WTC11 (cell line): Measurements from ENCODE around the gene FASN. TPM values are rescaled to one million over a fixed set of nuclear protein-coding genes. Genes with fewer than 3 reads are reported as not detected.
A peak's percentile ranks its signal among the peaks of the same experiment; 100 is the strongest.

Source experiments
- ATAC-seq: fragments of 200-7000 bp; cut with Tn5 transposase; 2 replicates; pipeline ENCODE4 v1.10.0; 2021; ENCODE audit warnings: mild to moderate bottlenecking, moderate library complexity
- CTCF ChIA-PET: fragments of 300-600 bp; sonication (Branson Sonifier 250); formaldehyde crosslinking; loops from one replicate; lab custom pipeline; 2021; ENCODE audit warnings: antibody characterized with exemption; lab: Charles Lee
- POLR2A ChIA-PET: fragments of 350-600 bp; sonication (Branson Sonifier 250); formaldehyde crosslinking; loops from one replicate; lab custom pipeline; 2021; ENCODE audit warnings: antibody characterized with exemption; lab: Charles Lee
- DNase-seq: peaks from one replicate; pipeline ENCODE4 v3.0.0; 2021; ENCODE audit warnings: low spot score
- H3K27ac Mint-ChIP-seq: 2 replicates; pipeline ENCODE4 v1.8.0; 2021; ENCODE audit warnings: mixed read lengths
- H3K27me3 Mint-ChIP-seq: 2 replicates; pipeline ENCODE4 v1.8.0; 2021; ENCODE audit warnings: low read depth, mild to moderate bottlenecking, moderate library complexity, mixed read lengths
- H3K36me3 Mint-ChIP-seq: 2 replicates; pipeline ENCODE4 v1.8.0; 2021; ENCODE audit warnings: mixed read lengths
- H3K4me1 Mint-ChIP-seq: 2 replicates; pipeline ENCODE4 v1.8.0; 2022; ENCODE audit warnings: mixed read lengths
- H3K4me3 Mint-ChIP-seq: 2 replicates; pipeline ENCODE4 v1.8.0; 2021; ENCODE audit warnings: mild to moderate bottlenecking, moderate library complexity, mixed read lengths
- H3K9me3 Mint-ChIP-seq: 2 replicates; pipeline ENCODE4 v1.8.0; 2021; ENCODE audit warnings: mixed read lengths
- AFF4 ChIP-seq: sonication (generic); formaldehyde crosslinking; IDR thresholded peaks from 2 replicates; pipeline ENCODE4 v1.8.1; 2023; ENCODE audit warnings: mild to moderate bottlenecking, missing genetic modification reagents, borderline replicate concordance
- ATF1 ChIP-seq: sonication (generic); formaldehyde crosslinking; IDR thresholded peaks from 2 replicates; pipeline ENCODE4 v1.8.1; 2023; ENCODE audit warnings: mild to moderate bottlenecking, moderate library complexity, missing genetic modification reagents
- ATF2 ChIP-seq: sonication (generic); formaldehyde crosslinking; IDR thresholded peaks from 2 replicates; pipeline ENCODE4 v1.8.1; 2022; ENCODE audit warnings: low read depth, missing genetic modification reagents, borderline replicate concordance
- E2F5 ChIP-seq: sonication (generic); formaldehyde crosslinking; IDR thresholded peaks from 2 replicates; pipeline ENCODE4 v1.8.1; 2022; ENCODE audit warnings: mild to moderate bottlenecking, moderate library complexity, missing genetic modification reagents
- ETV6 ChIP-seq: sonication (generic); formaldehyde crosslinking; IDR thresholded peaks from 2 replicates; pipeline ENCODE4 v1.8.1; 2022; ENCODE audit warnings: mild to moderate bottlenecking, missing genetic modification reagents
- FOXJ3 ChIP-seq: sonication (generic); formaldehyde crosslinking; IDR thresholded peaks from 2 replicates; pipeline ENCODE4 v1.9.0; 2021; ENCODE audit warnings: missing genetic modification reagents, mild to moderate bottlenecking, borderline replicate concordance
- HMGA2 ChIP-seq: fragments of 250-450 bp; sonication (Bioruptor Pico); IDR thresholded peaks from 2 replicates; pipeline ENCODE4 v1.4.0; 2021; ENCODE audit warnings: mild to moderate bottlenecking, moderate library complexity
- PRDM15 ChIP-seq: sonication (generic); formaldehyde crosslinking; IDR thresholded peaks from 2 replicates; pipeline ENCODE4 v1.8.0; 2022; ENCODE audit warnings: missing genetic modification reagents
- RORB ChIP-seq: fragments of 250-450 bp; sonication (Bioruptor Pico); IDR thresholded peaks from 2 replicates; pipeline ENCODE4 v1.9.0; 2021; ENCODE audit warnings: mild to moderate bottlenecking
- ZBTB21 ChIP-seq: sonication (generic); formaldehyde crosslinking; IDR thresholded peaks from 2 replicates; pipeline ENCODE4 v1.8.1; 2023; ENCODE audit warnings: mild to moderate bottlenecking, missing genetic modification reagents, borderline replicate concordance
- ZBTB43 ChIP-seq: sonication (generic); formaldehyde crosslinking; IDR thresholded peaks from 2 replicates; pipeline ENCODE4 v1.8.1; 2023; ENCODE audit warnings: mild to moderate bottlenecking, missing genetic modification reagents
- ZMAT4 ChIP-seq: fragments of 250-450 bp; sonication (Bioruptor Pico); IDR thresholded peaks from 2 replicates; pipeline ENCODE4 v1.9.0; 2021; ENCODE audit warnings: mild to moderate bottlenecking
- ZNF121 ChIP-seq: sonication (generic); formaldehyde crosslinking; IDR thresholded peaks from 2 replicates; pipeline ENCODE4 v1.8.0; 2023; ENCODE audit warnings: missing genetic modification reagents
- ZNF232 ChIP-seq: sonication (generic); formaldehyde crosslinking; IDR thresholded peaks from 2 replicates; pipeline ENCODE4 v1.8.0; 2022; ENCODE audit warnings: mild to moderate bottlenecking, missing genetic modification reagents
- ZNF281 ChIP-seq: sonication (generic); formaldehyde crosslinking; IDR thresholded peaks from 2 replicates; pipeline ENCODE4 v1.8.0; 2023; ENCODE audit warnings: mild to moderate bottlenecking, missing genetic modification reagents
- ZNF512 ChIP-seq: sonication (generic); formaldehyde crosslinking; IDR thresholded peaks from 2 replicates; pipeline ENCODE4 v1.8.1; 2022; ENCODE audit warnings: missing genetic modification reagents, borderline replicate concordance
- total RNA-seq: library from RNA; stranded (reverse); gene quantifications from 3 replicates; pipeline ENCODE4 v1.2.3, GENCODE V29; 2021

Gene FASN
- total RNA-seq, 1 experiment from 2014 or later: 742 TPM

- Mint-ChIP-seq H3K9me3 (no peaks in the 10 kb centered on the region), H3K4me3 (no peak overlapping the region), H3K27ac (peak overlapping the region; percentile 34; the same call in 1 of the 2 replicates), H3K36me3 (no peaks in the 10 kb centered on the region), H3K4me1 (peaks cover 34% of the 10 kb centered on the region), H3K27me3 (peaks cover 10% of the 10 kb centered on the region)
- no peak for DNase-seq
- ChIA-PET CTCF (interaction anchor here (1.7 to 1.8 kb wide), 2 partner anchors 11 to 63 kb away, joined by 3 to 13 read pairs; no protein-coding TSS in a partner anchor), POLR2A (no interaction called here)
- TF ChIP-seq ZBTB21 (CRISPR knock-in tag) (no peak), E2F5 (no peak), ZNF232 (CRISPR knock-in tag) (no peak), ATF1 (no peak), ETV6 (CRISPR knock-in tag) (no peak)
- ATAC-seq: no peak
Observed at GRCh38 chr17:82041144-82041814, 56.8 kb downstream of the FASN start.

GRCh38 chr17:82039695-82040299 is 58.2 kb downstream of the FASN start:
- Mint-ChIP-seq H3K9me3 (no peaks in the 10 kb centered on the region), H3K4me3 (no peak overlapping the region), H3K4me1 (peaks cover 40% of the 10 kb centered on the region), H3K27ac (no peak overlapping the region), H3K27me3 (peaks cover 10% of the 10 kb centered on the region), H3K36me3 (0 out of 2 replicates have a peak, but pooled peaks cover 6% of the 10 kb centered on the region)
- no peak for ATAC-seq
- ChIA-PET POLR2A (no interaction called here), CTCF (interaction anchor here (1.3 to 1.8 kb wide), 2 partner anchors 9 to 10 kb away, joined by 3 to 13 read pairs; no protein-coding TSS in a partner anchor)
- DNase-seq: no peak
- TF ChIP-seq ZBTB21 (CRISPR knock-in tag): no peak
- TF ChIP-seq ZNF281 (CRISPR knock-in tag): no peak
- TF ChIP-seq ATF2 (CRISPR knock-in tag): no peak
- TF ChIP-seq AFF4 (CRISPR knock-in tag): no peak
- no peak for TF ChIP-seq ZBTB43 (CRISPR knock-in tag)
- TF ChIP-seq ZNF512 (CRISPR knock-in tag): no peak
- no peak for TF ChIP-seq HMGA2 (CRISPR knock-in tag)
- no peak for TF ChIP-seq FOXJ3 (CRISPR knock-in tag)
- no peak for TF ChIP-seq ZNF121
- TF ChIP-seq RORB: no peak
- TF ChIP-seq PRDM15: no peak
- no peak for TF ChIP-seq ZMAT4 (CRISPR knock-in tag)
